Fibroblast of mammary gland (primary cell): ENCODE measurements around the gene STING1.

ENCODE experiments used
- DNase-seq: peaks from one replicate; pipeline ENCODE4 v3.0.0-alpha.2; 2010; ENCODE audit warnings: low read depth
- H3K4me3 ChIP-seq: 2 replicates; pipeline ENCODE4 v1.5.1; 2011; ENCODE audit warnings: low read depth, mild to moderate bottlenecking, low read length, moderate library complexity; ENCODE audit not compliant: control insufficient read depth
- CTCF ChIP-seq: conservative IDR thresholded peaks from 2 replicates; pipeline ENCODE4 v1.5.1; 2011; ENCODE audit warnings: low read depth, low read length, inconsistent platforms; ENCODE audit not compliant: control insufficient read depth, insufficient read depth

STING1 gene

GRCh38 chr5:139468421-139468931 is 14.1 kb downstream of the STING1 start:
- no peak for TF ChIP-seq CTCF
- peak; percentile 40 for DNase-seq
- no peak overlapping the region for H3K4me3 ChIP-seq

- TF ChIP-seq CTCF, result no peak
- no peak for DNase-seq
- H3K4me3 ChIP-seq, result no peak within 1 kb of the TSS
Measured at GRCh38 chr5:139462586-139463276, 19.8 kb downstream of the STING1 start, which contains the start of gene ECSCR. Gene ECSCR (minus strand): TSS chr5:139462743. CDS start chr5:139462670, 73 bp downstream.

GRCh38 chr5:139461698-139462097 is 20.9 kb downstream of the STING1 start:
- TF ChIP-seq CTCF, result no peak
- peak; percentile 69 for DNase-seq
- no peak overlapping the region for H3K4me3 ChIP-seq

- DNase-seq, result no peak
Measured at GRCh38 chr5:139461176-139461575, 21.4 kb downstream of the STING1 start.

GRCh38 chr5:139460455-139460854 is 22.1 kb downstream of the STING1 start:
- DNase-seq, result no peak
- H3K4me3 ChIP-seq, result no peak overlapping the region
- TF ChIP-seq CTCF, result no peak

More at GRCh38 chr5:139461176-139461575, 21.4 kb downstream of the STING1 start:
- no peak overlapping the region for H3K4me3 ChIP-seq
- TF ChIP-seq CTCF, result no peak

- no peak overlapping the region for H3K4me3 ChIP-seq
- DNase-seq, result no peak
- no peak for TF ChIP-seq CTCF
Measured at GRCh38 chr5:139459451-139459934, 23.1 kb downstream of the STING1 start.
